Measurements from ENCODE around the gene ITGB7.

- TF ChIP-seq GATA3 (IDR thresholded peaks at IDR 0.05; ENCODE audit: low read depth, low read length) (no peak), GATA2 (IDR thresholded peaks at IDR 0.05; ENCODE audit: low read depth, low read length) (no peak)
Measured at GRCh38 chr12:53179687-53180219, 27.3 kb downstream of the ITGB7 start.

All from SH-SY5Y (cell line).